ENCODE measurements around the gene POLE. TPM values are rescaled to one million over a fixed set of nuclear protein-coding genes. Genes with fewer than 3 reads are reported as not detected.

POLE gene, protein sequence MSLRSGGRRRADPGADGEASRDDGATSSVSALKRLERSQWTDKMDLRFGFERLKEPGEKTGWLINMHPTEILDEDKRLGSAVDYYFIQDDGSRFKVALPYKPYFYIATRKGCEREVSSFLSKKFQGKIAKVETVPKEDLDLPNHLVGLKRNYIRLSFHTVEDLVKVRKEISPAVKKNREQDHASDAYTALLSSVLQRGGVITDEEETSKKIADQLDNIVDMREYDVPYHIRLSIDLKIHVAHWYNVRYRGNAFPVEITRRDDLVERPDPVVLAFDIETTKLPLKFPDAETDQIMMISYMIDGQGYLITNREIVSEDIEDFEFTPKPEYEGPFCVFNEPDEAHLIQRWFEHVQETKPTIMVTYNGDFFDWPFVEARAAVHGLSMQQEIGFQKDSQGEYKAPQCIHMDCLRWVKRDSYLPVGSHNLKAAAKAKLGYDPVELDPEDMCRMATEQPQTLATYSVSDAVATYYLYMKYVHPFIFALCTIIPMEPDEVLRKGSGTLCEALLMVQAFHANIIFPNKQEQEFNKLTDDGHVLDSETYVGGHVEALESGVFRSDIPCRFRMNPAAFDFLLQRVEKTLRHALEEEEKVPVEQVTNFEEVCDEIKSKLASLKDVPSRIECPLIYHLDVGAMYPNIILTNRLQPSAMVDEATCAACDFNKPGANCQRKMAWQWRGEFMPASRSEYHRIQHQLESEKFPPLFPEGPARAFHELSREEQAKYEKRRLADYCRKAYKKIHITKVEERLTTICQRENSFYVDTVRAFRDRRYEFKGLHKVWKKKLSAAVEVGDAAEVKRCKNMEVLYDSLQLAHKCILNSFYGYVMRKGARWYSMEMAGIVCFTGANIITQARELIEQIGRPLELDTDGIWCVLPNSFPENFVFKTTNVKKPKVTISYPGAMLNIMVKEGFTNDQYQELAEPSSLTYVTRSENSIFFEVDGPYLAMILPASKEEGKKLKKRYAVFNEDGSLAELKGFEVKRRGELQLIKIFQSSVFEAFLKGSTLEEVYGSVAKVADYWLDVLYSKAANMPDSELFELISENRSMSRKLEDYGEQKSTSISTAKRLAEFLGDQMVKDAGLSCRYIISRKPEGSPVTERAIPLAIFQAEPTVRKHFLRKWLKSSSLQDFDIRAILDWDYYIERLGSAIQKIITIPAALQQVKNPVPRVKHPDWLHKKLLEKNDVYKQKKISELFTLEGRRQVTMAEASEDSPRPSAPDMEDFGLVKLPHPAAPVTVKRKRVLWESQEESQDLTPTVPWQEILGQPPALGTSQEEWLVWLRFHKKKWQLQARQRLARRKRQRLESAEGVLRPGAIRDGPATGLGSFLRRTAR (N-terminal part only)
- 40.4 to 48.6 TPM (median 43.5 TPM) in 5 replicates for total RNA-seq (2022; extraction: Qiagen RNA extraction)

DNA sequence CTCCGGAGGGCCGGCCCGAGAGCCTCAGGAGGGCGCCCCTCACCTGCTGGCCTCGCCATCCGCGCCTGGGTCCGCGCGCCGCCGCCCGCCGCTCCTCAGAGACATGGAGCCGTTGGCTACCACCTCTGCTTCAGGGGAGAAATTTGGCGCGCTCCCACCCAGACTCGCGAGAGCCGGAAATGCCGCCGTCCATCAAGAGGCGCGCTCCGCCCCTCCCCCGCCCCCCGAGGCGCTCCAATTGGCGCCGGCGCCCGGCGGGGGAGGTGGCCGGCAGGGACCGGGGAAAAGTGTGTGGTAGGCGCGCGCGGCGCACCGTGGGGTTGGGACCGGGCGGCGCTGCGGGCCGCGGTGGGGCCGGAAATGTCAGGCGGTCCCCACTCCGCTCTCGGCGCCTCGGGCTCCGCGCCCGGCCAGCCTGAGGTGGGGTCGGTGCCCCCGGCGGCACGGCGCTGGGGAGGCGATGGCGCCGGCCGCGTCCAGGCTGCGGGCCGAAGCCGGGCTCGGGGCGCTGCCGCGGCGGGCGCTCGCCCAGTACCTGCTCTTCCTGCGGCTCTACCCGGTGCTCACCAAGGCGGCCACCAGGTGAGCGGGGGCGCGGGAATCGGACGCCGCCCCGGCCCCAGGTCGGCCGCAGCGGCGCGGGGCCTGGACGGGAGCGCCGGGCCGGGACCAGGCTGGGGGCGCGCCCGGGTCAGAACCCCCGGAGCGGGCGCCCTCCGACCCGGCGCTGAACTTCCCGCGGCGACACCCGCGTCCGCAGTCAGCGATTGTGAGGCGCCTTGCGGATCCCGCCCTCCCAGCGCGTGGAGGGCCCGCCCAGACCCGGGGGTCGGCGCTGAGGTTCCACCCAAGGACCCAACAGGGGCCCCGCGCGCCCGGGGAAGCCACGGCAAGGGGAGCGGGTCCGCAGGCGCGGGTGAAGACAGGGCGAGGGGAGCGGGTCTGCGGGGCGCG, at the start of gene POLE, which contains the start of gene PXMP2:
POLE (minus strand) TSS at position 132 of the 954 bp plus-strand sequence; CDS start at position 105, 27 bp downstream.
PXMP2 (plus strand) TSS at position 377 of the 954 bp plus-strand sequence; CDS start at position 461, 84 bp downstream.

DNA sequence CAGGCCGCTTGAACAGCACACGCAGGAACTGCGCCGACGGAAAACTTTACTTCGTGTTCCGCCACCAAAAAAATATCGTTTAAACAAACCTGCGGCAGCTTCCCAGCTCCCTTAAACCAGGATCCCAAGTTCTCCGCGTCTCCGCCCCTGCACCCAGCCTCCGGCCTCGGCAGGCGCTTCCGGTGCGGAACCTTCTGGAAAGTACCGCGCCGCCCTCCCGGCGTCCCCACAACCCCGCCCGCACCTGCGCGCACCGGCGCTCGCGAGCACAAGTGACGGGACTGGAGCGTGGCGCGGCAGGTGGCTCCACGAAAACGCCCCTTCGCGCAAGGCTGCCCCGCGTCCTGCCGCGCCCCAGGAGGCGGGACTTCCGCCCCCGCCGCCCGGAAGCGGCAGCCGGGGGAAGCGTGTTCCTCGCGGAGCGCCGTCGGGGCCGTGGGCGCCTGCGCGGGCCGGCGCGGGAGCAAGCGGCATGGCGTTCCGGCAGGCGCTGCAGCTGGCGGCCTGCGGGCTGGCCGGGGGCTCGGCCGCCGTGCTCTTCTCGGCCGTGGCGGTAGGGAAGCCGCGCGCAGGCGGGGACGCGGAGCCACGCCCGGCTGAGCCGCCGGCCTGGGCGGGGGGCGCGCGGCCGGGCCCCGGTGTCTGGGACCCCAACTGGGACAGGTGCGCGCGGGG, 23.4 kb upstream of the POLE start, which contains the start of gene PGAM5:
PGAM5 (plus strand) TSS at position 438 of the 675 bp plus-strand sequence; CDS start at position 473, 35 bp downstream.

DNA sequence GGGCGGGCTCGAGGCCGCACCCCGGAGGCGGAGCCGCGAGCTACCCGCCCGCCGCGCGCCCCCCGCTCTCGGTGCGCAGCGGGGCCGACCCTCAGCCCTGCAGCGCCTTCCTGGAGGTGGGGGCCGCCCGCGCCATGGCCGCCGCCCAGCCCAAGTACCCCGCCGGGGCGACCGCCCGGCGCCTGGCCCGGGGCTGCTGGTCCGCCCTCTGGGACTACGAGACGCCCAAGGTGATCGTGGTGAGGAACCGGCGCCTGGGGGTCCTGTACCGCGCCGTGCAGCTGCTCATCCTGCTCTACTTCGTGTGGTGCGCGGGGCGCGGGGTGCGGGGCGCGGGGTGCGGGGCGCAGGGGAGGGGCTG, 68.5 kb downstream of the POLE start, which contains the start of gene P2RX2:
P2RX2 (plus strand) TSS at position 94 of the 361 bp plus-strand sequence; CDS start at position 135, 41 bp downstream.

DNA sequence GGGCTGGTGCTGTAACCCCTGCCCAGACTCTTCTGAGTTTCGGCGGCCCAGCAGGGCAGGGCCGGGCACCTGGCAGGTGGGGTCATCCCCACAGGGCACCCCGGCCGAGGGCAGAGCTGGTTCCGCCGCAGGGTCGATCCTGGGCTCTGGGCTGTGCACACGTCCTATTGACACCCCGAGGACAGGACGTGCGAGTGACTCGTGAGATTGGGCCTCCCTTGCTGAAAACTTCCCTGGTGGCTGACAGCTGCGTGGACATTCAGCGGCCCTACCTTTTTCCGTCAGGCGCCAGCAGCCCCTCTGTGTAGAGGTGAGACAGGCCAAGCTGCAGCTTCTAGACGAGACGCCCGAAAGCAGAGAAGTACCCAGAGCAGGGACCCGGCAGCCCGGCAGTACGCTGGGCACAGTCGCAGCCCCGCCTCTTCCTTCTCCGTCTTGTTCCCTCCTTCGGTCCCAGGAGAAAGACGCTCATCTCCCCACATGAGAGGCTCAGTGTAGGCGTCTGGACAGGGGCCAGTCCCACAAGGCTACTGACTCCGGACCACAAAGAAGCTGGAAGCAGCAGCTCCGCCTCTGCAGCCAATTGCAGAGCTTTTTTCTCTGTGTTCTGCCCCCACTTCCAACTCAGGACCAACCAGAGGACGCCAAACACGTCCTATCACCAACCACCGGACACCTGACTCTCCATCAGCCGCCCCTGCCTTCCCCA, 76.9 kb downstream of the POLE start, which contains the start of gene LRCOL1:
LRCOL1 (minus strand) TSS at position 532 of the 709 bp plus-strand sequence. CDS start 4,331 bp downstream, outside the sequence.

Other genes with a start within 250 kb of the POLE start
- gene FBRSL1, start 197.2 kb downstream of the POLE start, total RNA-seq (2022; extraction: Qiagen RNA extraction): 58.1 to 94.9 TPM (median 85.7 TPM) in 5 replicates
- gene LRCOL1, start 76.8 kb downstream of the POLE start, total RNA-seq (2022; extraction: Qiagen RNA extraction): not detected in 5 replicates
- gene P2RX2, start 68.6 kb downstream of the POLE start, total RNA-seq (2022; extraction: Qiagen RNA extraction): not detected in 5 replicates
- 20.9 to 32.0 TPM (median 31.5 TPM) in 5 replicates for gene PXMP2, start 245 bp upstream of the POLE start, total RNA-seq (2022; extraction: Qiagen RNA extraction)
- gene PGAM5, start 23.5 kb upstream of the POLE start, total RNA-seq (2022; extraction: Qiagen RNA extraction): 42.4 to 60.3 TPM (median 57.7 TPM) in 5 replicates
- gene ANKLE2, start 74.5 kb upstream of the POLE start, total RNA-seq (2022; extraction: Qiagen RNA extraction): 70.2 to 80.7 TPM (median 79.7 TPM) in 5 replicates
- gene GOLGA3, start 141.5 kb upstream of the POLE start, total RNA-seq (2022; extraction: Qiagen RNA extraction): 18.9 to 24.4 TPM (median 22.3 TPM) in 5 replicates
- gene CHFR, start 200.3 kb upstream of the POLE start, total RNA-seq (2022; extraction: Qiagen RNA extraction): 17.1 to 22.6 TPM (median 21.6 TPM) in 5 replicates